Body of pancreas (tissue), 4 donors: ENCODE results near the gene CRKL.
"Not testable (repeated sequence)": the region's sequence is repeated elsewhere in the genome, so short reads cannot be mapped to it uniquely, and the experiment has no call there.

Experiments used
- CTCF ChIP-seq, 7 experiments: fragments of 450-650 bp in 4 of 7; fragments of 200-600 bp in 3 of 7; sonication (generic) in 3 of 7; IDR thresholded peaks; one replicate each; pipeline ENCODE4 v1.5.1; 2016 to 2019; ENCODE audit warnings: antibody characterized with exemption in 7 of 7
- POLR2A ChIP-seq, 3 donors: fragments of 450-650 bp; IDR thresholded peaks; one replicate each; pipeline ENCODE4 v1.6.1; 2016; ENCODE audit warnings: antibody characterized with exemption in 3 of 3, mild to moderate bottlenecking in 2 of 3

- not testable (repeated sequence) for TF ChIP-seq CTCF, POLR2A (IDR thresholded peaks at IDR 0.05)
Observed at GRCh38 chr22:20935780-20936539, 18.8 kb downstream of the CRKL start.
